ENCODE measurements around the gene LGALS1. TPM values are rescaled to one million over a fixed set of nuclear protein-coding genes. Genes with fewer than 3 reads are reported as not detected.

LGALS1 gene
- total RNA-seq, 2 donors from 2014 or later: 152 to 154 TPM

DNA sequence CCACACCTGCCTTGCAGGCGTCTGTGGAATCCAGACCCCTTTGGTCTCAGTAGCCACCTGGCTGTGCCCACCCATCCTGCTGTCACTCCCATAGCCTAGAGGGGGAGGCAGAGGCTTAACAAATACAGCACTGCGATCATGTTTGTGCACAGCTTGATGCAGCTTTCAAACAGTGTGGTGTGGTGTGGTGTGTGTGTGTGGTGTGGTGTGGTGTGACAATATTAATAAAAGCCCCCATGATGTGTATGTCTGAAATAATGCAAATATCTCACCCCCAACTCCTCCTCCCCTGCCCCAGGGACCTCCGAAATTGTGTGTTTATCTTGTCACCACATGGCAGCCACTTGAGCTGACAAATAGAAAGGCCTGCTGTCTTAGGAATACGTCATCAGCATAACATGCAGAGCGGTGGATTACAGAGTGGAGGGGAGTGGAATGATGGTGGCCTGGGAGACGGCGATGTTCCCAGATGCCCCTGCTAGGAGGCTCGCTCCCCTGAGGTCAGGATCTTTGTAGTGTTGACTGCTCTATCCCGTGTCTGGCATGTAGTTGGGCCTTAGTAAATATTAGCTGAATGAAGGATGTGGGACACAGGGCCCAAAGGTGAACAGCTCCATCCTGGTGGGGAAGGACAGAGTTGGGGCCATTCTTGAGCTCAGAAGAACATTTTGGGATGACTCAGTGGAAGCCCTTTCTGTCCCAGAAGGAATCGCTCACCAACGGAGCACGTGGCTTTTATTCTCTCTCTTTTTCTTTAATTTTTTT is 14.1 kb upstream of the LGALS1 start:
- H3K9me3 ChIP-seq (ENCODE audit: control insufficient read depth, low read length, poor library complexity, severe bottlenecking): no peaks in the 10 kb centered on the region
- Mint-ChIP-seq H3K27ac (peak overlapping the region; percentile 32), H3K4me1 (peaks cover 40% of the 10 kb centered on the region), H3K36me3 (ENCODE audit: low read depth) (peaks cover 5% of the 10 kb centered on the region), H3K27me3 (no peaks in the 10 kb centered on the region), H3K4me3 (no peak overlapping the region)
- DNase-seq (no peak), ATAC-seq (no peak)

- H3K4me1 Mint-ChIP-seq: peaks cover 38% of the 10 kb centered on the region
- H3K27ac Mint-ChIP-seq: peak overlapping the region; percentile 32
- ATAC-seq (no peak), DNase-seq (no peak)
- no peaks in the 10 kb centered on the region for H3K9me3 ChIP-seq (ENCODE audit: control insufficient read depth, low read length, poor library complexity, severe bottlenecking)
- H3K27me3 Mint-ChIP-seq: no peaks in the 10 kb centered on the region
- peak overlapping the region; percentile 33 for H3K4me3 Mint-ChIP-seq
- peaks cover 5% of the 10 kb centered on the region for H3K36me3 Mint-ChIP-seq (ENCODE audit: low read depth)
These were observed 13.4 kb upstream of the LGALS1 start for GRCh38 chr22:37662039-37662438.

DNA sequence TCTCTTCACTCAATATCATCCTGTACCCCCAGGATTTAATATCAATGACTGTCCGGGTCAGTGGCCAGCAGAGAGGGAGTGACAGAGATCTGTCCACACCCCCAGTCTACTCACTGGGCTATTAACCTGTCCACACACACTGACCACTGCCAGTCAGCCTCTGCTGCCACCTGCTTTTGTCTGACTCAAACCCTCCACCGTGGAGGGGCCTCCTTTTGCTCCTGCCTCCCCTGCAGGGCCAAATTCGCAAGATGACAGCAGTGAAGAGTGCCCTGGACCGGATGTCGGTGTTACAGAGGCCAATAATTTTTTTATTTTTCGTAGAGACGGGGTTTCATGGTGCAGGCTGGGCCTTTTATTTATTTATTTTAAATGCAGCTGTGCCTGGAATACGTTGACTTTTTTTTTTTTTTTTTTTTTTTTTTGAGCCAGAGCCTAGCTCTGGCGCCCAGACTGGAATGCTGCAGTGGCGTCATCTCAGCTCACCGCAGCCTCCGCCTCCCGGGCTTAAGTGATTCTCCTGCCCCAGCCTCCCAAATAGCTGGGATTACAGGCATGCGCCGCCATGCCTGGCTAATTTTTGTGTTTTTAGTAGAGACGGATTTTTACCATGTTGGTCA is 11.8 kb upstream of the LGALS1 start:
- no peaks in the 10 kb centered on the region for H3K9me3 ChIP-seq (ENCODE audit: control insufficient read depth, low read length, poor library complexity, severe bottlenecking)
- H3K27me3 Mint-ChIP-seq: no peaks in the 10 kb centered on the region
- H3K36me3 Mint-ChIP-seq (ENCODE audit: low read depth): peaks cover 5% of the 10 kb centered on the region
- H3K27ac Mint-ChIP-seq: no peak overlapping the region
- H3K4me1 Mint-ChIP-seq: peaks cover 29% of the 10 kb centered on the region
- DNase-seq (no peak), ATAC-seq (no peak)
- peak overlapping the region; percentile 66 for H3K4me3 Mint-ChIP-seq

DNA sequence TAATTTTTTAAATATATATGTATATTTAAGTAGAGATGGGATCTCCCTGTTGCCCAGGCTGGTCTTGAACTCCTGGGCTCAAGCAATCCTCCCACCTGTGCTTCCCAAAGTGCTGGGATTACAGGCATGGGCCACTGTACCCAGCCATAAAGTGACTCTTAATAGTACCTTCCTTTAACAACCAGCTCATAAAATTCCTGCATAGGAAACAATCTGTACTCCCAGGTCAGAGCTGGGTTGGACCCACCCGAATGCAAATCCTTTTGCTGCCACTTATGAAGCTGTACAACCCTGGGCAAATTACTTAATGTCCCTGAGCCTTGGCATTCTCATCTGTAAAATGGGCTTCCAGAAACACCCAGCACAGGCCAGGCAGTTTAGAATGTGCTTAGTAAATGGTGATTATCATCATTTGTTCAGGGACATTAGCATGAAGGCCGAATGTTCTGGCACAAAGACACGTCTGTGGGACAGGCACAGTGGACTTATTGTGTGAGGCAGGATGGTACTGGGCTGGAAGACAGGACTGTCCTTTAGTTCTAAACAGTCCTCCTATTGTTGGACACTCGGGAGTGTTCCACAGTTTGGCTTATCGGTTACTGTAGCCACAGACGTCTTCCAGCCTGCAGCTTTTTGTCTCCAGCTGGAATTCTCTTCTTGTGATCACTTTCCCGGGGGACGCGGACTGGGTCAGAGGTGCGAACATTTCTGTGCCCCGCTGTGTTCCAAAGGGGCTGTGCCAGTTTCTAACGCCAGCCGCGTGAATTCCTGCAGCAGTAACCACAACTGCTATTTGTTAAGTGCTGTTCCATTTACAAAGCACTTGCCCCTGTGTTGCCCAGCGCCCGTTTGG is 11.0 kb upstream of the LGALS1 start:
- peaks cover 5% of the 10 kb centered on the region for H3K36me3 Mint-ChIP-seq (ENCODE audit: low read depth)
- H3K9me3 ChIP-seq (ENCODE audit: control insufficient read depth, low read length, poor library complexity, severe bottlenecking): no peaks in the 10 kb centered on the region
- ATAC-seq: no peak
- no peak overlapping the region for H3K27ac Mint-ChIP-seq
- H3K4me1 Mint-ChIP-seq: peaks cover 25% of the 10 kb centered on the region
- H3K4me3 Mint-ChIP-seq: no peak overlapping the region
- no peaks in the 10 kb centered on the region for H3K27me3 Mint-ChIP-seq
- DNase-seq: no peak

- Mint-ChIP-seq H3K36me3 (ENCODE audit: low read depth) (peaks cover 5% of the 10 kb centered on the region), H3K27ac (no peak overlapping the region), H3K4me1 (peaks cover 18% of the 10 kb centered on the region), H3K27me3 (no peaks in the 10 kb centered on the region), H3K4me3 (no peak overlapping the region)
- ATAC-seq (no peak), DNase-seq (no peak)
- no peaks in the 10 kb centered on the region for H3K9me3 ChIP-seq (ENCODE audit: control insufficient read depth, low read length, poor library complexity, severe bottlenecking)
These were observed 9.9 kb upstream of the LGALS1 start for GRCh38 chr22:37665487-37665886.

DNA sequence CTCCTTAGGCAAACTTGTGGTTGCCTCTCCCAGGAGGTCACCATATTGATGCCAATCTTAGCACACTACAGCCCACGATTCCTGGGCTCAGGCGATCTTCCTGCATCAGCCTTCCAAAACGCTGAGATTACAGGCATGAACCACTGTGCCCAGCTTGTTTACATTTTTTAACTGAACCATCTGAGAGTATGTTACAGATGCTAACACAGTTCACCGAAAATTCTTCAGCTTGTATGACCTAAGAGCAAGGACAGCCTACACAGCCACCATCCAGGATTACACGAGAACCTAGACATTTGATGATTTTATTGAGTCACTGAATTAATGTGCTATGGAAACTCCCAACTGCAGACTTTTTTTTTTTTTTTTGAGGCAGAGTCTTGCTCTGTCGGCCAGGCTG is 5.8 kb upstream of the LGALS1 start:
- peaks cover 29% of the 10 kb centered on the region for H3K4me1 Mint-ChIP-seq
- H3K36me3 Mint-ChIP-seq (ENCODE audit: low read depth): peaks cover 2% of the 10 kb centered on the region
- H3K27me3 Mint-ChIP-seq: no peaks in the 10 kb centered on the region
- H3K4me3 Mint-ChIP-seq: no peak overlapping the region
- DNase-seq (no peak), ATAC-seq (peak; percentile 35)
- H3K9me3 ChIP-seq (ENCODE audit: control insufficient read depth, low read length, poor library complexity, severe bottlenecking): no peaks in the 10 kb centered on the region
- no peak overlapping the region for H3K27ac Mint-ChIP-seq

DNA sequence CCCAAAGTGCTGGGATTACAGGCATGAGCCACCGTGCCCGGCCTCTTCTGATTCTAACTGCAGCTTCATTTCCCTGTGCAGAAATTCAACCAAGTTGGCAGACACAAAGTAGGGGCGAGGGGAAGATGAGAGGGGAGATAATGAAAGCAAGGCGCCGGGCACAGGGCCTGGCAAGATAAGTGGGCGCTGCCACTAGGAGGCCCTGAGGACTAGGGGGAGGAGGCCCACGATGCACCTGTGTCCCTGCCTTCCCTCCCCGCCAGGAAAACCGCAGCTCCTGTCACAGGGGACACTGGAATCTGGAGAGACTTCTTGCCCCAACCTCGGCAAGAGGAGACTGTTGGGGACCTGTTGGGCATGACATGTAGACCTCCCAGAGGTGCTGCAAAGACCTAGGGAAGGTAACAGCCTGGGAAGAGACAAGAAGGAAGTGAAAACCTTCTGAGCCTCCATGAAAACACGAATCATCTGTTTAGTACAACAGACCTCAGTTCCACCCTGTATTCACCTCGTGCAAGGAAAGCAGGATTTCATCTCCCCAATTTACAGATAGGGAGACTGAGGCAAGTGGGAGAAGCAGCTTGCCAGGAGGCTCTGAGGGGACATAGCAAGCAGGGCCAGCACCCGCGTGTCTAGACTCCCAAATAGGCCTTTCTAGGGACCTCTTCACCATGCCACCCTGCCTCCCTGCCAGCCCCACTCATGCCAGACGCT is 3.1 kb upstream of the LGALS1 start:
- DNase-seq (no peak), ATAC-seq (no peak)
- peaks cover 35% of the 10 kb centered on the region for H3K4me1 Mint-ChIP-seq

DNA sequence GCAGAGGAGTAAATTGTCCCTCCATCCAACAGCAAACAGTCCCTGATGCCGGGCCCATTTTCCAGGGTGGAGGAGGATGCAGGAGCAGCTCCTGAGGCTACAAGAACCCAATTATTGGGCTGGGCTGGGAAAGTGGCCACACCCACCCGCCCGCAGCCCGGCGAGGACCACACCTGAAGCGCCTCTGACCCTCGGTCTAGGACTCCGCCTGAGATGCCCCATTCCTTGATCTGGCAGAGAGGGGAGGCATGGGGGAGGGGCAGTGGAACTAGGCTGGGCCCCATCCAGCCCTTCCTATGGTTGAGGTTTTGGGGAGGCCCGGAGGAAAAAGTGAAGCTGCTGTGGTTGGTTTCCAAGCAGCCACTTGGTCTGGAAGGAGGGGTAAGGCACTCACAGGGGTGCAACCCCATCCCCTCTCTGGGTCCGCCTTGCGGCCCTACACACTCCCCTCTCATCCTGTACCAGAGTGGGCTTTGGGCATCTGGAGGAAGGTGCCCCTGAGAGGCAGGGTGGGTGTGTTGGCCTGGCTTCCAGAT is 2.4 kb upstream of the LGALS1 start:
- peaks cover 2% of the 10 kb centered on the region for H3K36me3 Mint-ChIP-seq (ENCODE audit: low read depth)
- peaks cover 37% of the 10 kb centered on the region for H3K4me1 Mint-ChIP-seq
- no peak overlapping the region for H3K4me3 Mint-ChIP-seq
- no peaks in the 10 kb centered on the region for H3K9me3 ChIP-seq (ENCODE audit: control insufficient read depth, low read length, poor library complexity, severe bottlenecking)
- H3K27me3 Mint-ChIP-seq: no peaks in the 10 kb centered on the region
- no peak for ATAC-seq
- no peak for DNase-seq
- H3K27ac Mint-ChIP-seq: peak overlapping the region; percentile 95

More for the DNA sequence above, 3.1 kb upstream of the LGALS1 start:
- Mint-ChIP-seq H3K4me3 (peak overlapping the region; percentile 28), H3K27ac (peak overlapping the region; percentile 72), H3K36me3 (ENCODE audit: low read depth) (peaks cover 2% of the 10 kb centered on the region), H3K27me3 (no peaks in the 10 kb centered on the region)
- no peaks in the 10 kb centered on the region for H3K9me3 ChIP-seq (ENCODE audit: control insufficient read depth, low read length, poor library complexity, severe bottlenecking)

- peak overlapping the region; percentile 95 for H3K27ac Mint-ChIP-seq
- peaks cover 39% of the 10 kb centered on the region for H3K4me1 Mint-ChIP-seq
- no peaks in the 10 kb centered on the region for H3K9me3 ChIP-seq (ENCODE audit: control insufficient read depth, low read length, poor library complexity, severe bottlenecking)
- H3K36me3 Mint-ChIP-seq (ENCODE audit: low read depth): peaks cover 2% of the 10 kb centered on the region
- no peak for DNase-seq
- no peaks in the 10 kb centered on the region for H3K27me3 Mint-ChIP-seq
- H3K4me3 Mint-ChIP-seq: peak overlapping the region; percentile 76
- ATAC-seq: no peak
These were observed 1.2 kb upstream of the LGALS1 start for GRCh38 chr22:37674248-37674647.

- H3K9me3 ChIP-seq (ENCODE audit: control insufficient read depth, low read length, poor library complexity, severe bottlenecking): no peaks in the 10 kb centered on the region
- Mint-ChIP-seq H3K27ac (peak overlapping the region; percentile 95), H3K4me3 (peak overlapping the region; percentile 97), H3K27me3 (no peaks in the 10 kb centered on the region), H3K4me1 (peaks cover 38% of the 10 kb centered on the region), H3K36me3 (ENCODE audit: low read depth) (peaks cover 2% of the 10 kb centered on the region)
- DNase-seq (no peak), ATAC-seq (no peak)
These were observed 697 bp downstream of the LGALS1 start for GRCh38 chr22:37675930-37676735.

- Mint-ChIP-seq H3K27ac (peak overlapping the region; percentile 95), H3K36me3 (ENCODE audit: low read depth) (peaks cover 2% of the 10 kb centered on the region), H3K4me1 (peaks cover 41% of the 10 kb centered on the region), H3K27me3 (no peaks in the 10 kb centered on the region), H3K4me3 (peak overlapping the region; percentile 97)
- H3K9me3 ChIP-seq (ENCODE audit: control insufficient read depth, low read length, poor library complexity, severe bottlenecking): no peaks in the 10 kb centered on the region
- ATAC-seq: peak; percentile 89
- DNase-seq: peak; percentile 85 to 91 (median 87)
These were observed 1.5 kb downstream of the LGALS1 start for GRCh38 chr22:37676736-37677492.
